Measurements from ENCODE around the gene SNORC. TPM values are rescaled to one million over a fixed set of nuclear protein-coding genes. Genes with fewer than 3 reads are reported as not detected.

SNORC gene
- total and polyA plus RNA-seq, 2 donors from 2014 or later: 2.7 to 3.3 TPM

- Histone ChIP-seq H3K27me3 (ENCODE audit: control insufficient read depth, insufficient read depth, low read length) (no peaks in the 10 kb centered on the region), H3K9me3 (ENCODE audit: control insufficient read depth in 2 of 3, insufficient read depth in 1 of 3, low read length in 3 of 3) (no peaks in the 10 kb centered on the region), H3K4me3 (ENCODE audit: low read length in 3 of 3) (no peak overlapping the region), H3K27ac (ENCODE audit: low read depth in 2 of 2, low read length in 2 of 2) (no peak overlapping the region), H3K4me1 (ENCODE audit: control insufficient read depth in 2 of 3, insufficient read depth in 2 of 3, low read depth in 1 of 3, low read length in 3 of 3) (peaks cover 0 to 2% (median 0%) of the 10 kb centered on the region in 3 donors), H3K9ac (ENCODE audit: low read length in 3 of 3) (no peak overlapping the region), H3K36me3 (ENCODE audit: control insufficient read depth in 2 of 3, insufficient read depth in 3 of 3, low read length in 3 of 3) (no peaks in the 10 kb centered on the region)
- DNase-seq (peak in 1 of 5 donors; percentile 34), FAIRE-seq (no peak)
- intact Hi-C loops (cut with DNase I): no loop called here
- TF ChIP-seq CTCF (IDR thresholded peaks at IDR 0.05; ENCODE audit: borderline replicate concordance, extremely low read depth, insufficient read depth): no peak
Observed at GRCh38 chr2:232874677-232875223, 4.7 kb downstream of the SNORC start.

GRCh38 chr2:232875256-232876121 lies 5.4 kb downstream of the SNORC start:
- Histone ChIP-seq H3K36me3 (ENCODE audit: control insufficient read depth in 2 of 3, insufficient read depth in 3 of 3, low read length in 3 of 3) (no peaks in the 10 kb centered on the region), H3K27ac (ENCODE audit: low read depth in 2 of 2, low read length in 2 of 2) (no peak overlapping the region), H3K4me1 (ENCODE audit: control insufficient read depth in 2 of 3, insufficient read depth in 2 of 3, low read depth in 1 of 3, low read length in 3 of 3) (peaks cover 0 to 2% (median 0%) of the 10 kb centered on the region in 3 donors), H3K9me3 (ENCODE audit: control insufficient read depth in 2 of 3, insufficient read depth in 1 of 3, low read length in 3 of 3) (no peaks in the 10 kb centered on the region), H3K27me3 (ENCODE audit: control insufficient read depth, insufficient read depth, low read length) (no peaks in the 10 kb centered on the region), H3K9ac (ENCODE audit: low read length in 3 of 3) (no peak overlapping the region), H3K4me3 (ENCODE audit: low read length in 3 of 3) (peak overlapping the region in 1 of 3 donors; percentile 32)
- intact Hi-C loops (cut with DNase I): no loop called here
- DNase-seq: peak; percentile 40 to 71 (median 55)
- no peak for TF ChIP-seq CTCF (IDR thresholded peaks at IDR 0.05; ENCODE audit: borderline replicate concordance, extremely low read depth, insufficient read depth)
- no peak for FAIRE-seq

- intact Hi-C loops (cut with DNase I): no loop called here
- Histone ChIP-seq H3K27me3 (ENCODE audit: control insufficient read depth, insufficient read depth, low read length) (no peaks in the 10 kb centered on the region), H3K4me3 (ENCODE audit: low read length in 3 of 3) (peak overlapping the region in 1 of 3 donors; percentile 39), H3K4me1 (ENCODE audit: control insufficient read depth in 2 of 3, insufficient read depth in 2 of 3, low read depth in 1 of 3, low read length in 3 of 3) (peaks cover 0 to 2% (median 0%) of the 10 kb centered on the region in 3 donors), H3K9me3 (ENCODE audit: control insufficient read depth in 2 of 3, insufficient read depth in 1 of 3, low read length in 3 of 3) (no peaks in the 10 kb centered on the region), H3K27ac (ENCODE audit: low read depth in 2 of 2, low read length in 2 of 2) (no peak overlapping the region), H3K9ac (ENCODE audit: low read length in 3 of 3) (no peak overlapping the region), H3K36me3 (ENCODE audit: control insufficient read depth in 2 of 3, insufficient read depth in 3 of 3, low read length in 3 of 3) (no peaks in the 10 kb centered on the region)
- FAIRE-seq (no peak), DNase-seq (peak; percentile 54 to 79 (median 63))
- TF ChIP-seq CTCF (IDR thresholded peaks at IDR 0.05; ENCODE audit: borderline replicate concordance, extremely low read depth, insufficient read depth): no peak
Observed at GRCh38 chr2:232876161-232876977, 6.3 kb downstream of the SNORC start.
